Skin epidermis (tissue), 12 donors: ENCODE data around the gene DOCK4.

Experiments
- H3K27ac ChIP-seq, 21 experiments: fragments of 200-600 bp; sonication (generic) in 11 of 21; one replicate each; pipeline ENCODE4 v1.5.0; 2020; ENCODE audit warnings: mild to moderate bottlenecking in 3 of 21, inconsistent platforms in 2 of 21, moderate library complexity in 2 of 21
- H3K4me3 ChIP-seq, 7 experiments: fragments of 200-600 bp; sonication (generic) in 2 of 7; one replicate each; pipeline ENCODE4 v1.5.0; 2020; ENCODE audit warnings: inconsistent platforms in 2 of 7, mild to moderate bottlenecking in 2 of 7, moderate library complexity in 1 of 7

Gene DOCK4

GRCh38 chr7:111705807-111706206 lies 500.4 kb downstream of the DOCK4 start:
- no peak overlapping the region for H3K27ac ChIP-seq
- H3K4me3 ChIP-seq = no peak overlapping the region

- Histone ChIP-seq H3K4me3 (no peak overlapping the region), H3K27ac (no peak overlapping the region)
Observed at GRCh38 chr7:111697771-111698170, 508.4 kb downstream of the DOCK4 start.

- Histone ChIP-seq H3K27ac (no peak overlapping the region), H3K4me3 (no peak overlapping the region)
Observed at GRCh38 chr7:111694376-111694775, 511.8 kb downstream of the DOCK4 start.

DNA sequence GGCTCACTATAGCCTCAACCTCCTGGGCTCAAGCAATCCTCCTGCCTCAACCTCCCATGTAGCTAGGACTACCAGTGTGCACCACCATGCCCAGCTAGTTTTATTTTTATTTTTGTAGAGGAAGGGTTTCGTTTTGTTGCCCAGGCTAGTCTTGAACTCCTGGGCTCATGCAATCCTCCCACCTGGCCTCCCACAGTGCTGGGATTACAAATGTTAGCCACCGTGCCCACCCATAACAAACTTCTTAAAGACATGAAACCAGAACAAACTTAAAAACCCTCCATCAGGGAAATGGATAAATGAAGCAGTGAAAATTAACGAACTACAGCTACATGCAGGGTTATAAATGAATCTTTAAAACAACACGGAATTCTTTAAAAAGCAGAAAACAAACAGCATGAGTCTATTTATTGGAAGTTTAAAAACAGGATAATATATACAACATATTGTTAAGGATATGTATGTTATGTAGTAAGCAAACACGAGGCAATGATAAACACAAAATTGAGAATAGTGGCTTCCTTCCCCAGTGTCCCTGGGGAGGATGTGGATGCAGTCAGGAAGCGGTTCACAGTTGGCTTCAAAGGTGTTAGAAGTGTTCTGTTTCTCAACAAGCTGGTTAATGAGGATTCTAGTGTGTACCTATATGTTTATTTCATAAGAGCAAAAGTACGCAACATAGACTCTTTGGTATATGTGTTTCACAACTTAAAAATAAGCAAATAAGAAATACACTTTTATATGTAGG lies 515.7 kb downstream of the DOCK4 start:
- Histone ChIP-seq H3K4me3 (no peak overlapping the region), H3K27ac (no peak overlapping the region)

- H3K27ac ChIP-seq = no peak overlapping the region
- H3K4me3 ChIP-seq = no peak overlapping the region
Observed at GRCh38 chr7:111685349-111685748, 520.9 kb downstream of the DOCK4 start.

DNA sequence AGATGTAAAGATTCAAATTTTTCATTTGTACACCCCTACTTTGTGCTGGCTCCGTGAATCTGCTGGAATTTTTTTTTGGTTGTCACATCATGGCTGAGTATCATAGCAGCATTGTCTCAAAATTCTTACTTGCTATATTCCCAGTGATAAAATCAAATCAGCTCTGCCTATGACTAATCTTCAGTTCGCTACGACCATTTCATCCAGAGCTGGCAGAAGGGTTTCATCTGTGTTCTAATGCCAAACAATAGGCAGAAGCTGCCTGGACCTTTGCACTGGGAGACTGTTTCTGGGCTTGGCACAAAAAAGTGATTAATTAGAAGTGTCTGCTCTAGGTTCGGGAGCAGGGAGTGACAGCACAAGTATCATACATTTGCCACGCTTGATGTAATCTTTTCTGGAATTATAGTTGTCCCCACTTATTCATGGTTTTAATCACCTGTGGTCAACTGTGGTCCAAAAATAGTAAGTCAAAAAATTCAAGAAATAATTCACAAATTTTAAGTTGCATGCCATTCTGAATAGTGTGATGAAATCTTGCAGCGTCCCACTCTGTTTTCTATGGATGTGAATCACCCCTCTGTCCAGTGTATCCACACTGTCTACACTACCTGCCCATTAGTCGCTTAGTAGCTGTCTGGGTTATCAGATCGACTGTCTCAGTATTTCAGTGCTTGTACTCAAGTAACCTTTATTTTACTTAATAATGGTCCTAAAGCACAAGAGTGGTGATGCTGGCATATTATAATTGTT lies 523.4 kb downstream of the DOCK4 start:
- Histone ChIP-seq H3K4me3 (no peak overlapping the region), H3K27ac (no peak overlapping the region)

DNA sequence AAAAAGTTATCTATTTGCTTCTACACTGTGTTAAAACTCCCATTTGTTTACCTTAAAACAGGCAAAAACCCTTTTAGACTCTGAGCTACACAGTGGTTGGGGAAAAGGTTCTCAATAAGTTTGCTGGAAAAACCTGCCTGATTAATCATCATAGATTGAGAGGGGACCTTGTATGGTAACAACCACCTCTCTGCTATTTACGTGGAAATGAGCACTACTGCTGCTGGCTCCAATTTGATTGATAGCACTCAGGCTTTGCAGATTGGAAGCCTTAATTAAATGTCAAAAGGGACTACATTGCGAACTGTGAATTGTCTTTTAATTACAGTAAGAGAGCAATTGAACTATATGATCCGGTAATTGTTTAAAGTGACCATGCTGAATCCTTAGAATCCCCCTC lies 525.0 kb downstream of the DOCK4 start:
- no peak overlapping the region for H3K4me3 ChIP-seq
- H3K27ac ChIP-seq = no peak overlapping the region

GRCh38 chr7:111678986-111679385 lies 527.2 kb downstream of the DOCK4 start:
- no peak overlapping the region for H3K27ac ChIP-seq
- no peak overlapping the region for H3K4me3 ChIP-seq

- Histone ChIP-seq H3K4me3 (no peak overlapping the region), H3K27ac (no peak overlapping the region)
Observed at GRCh38 chr7:111678281-111678680, 527.9 kb downstream of the DOCK4 start.

DNA sequence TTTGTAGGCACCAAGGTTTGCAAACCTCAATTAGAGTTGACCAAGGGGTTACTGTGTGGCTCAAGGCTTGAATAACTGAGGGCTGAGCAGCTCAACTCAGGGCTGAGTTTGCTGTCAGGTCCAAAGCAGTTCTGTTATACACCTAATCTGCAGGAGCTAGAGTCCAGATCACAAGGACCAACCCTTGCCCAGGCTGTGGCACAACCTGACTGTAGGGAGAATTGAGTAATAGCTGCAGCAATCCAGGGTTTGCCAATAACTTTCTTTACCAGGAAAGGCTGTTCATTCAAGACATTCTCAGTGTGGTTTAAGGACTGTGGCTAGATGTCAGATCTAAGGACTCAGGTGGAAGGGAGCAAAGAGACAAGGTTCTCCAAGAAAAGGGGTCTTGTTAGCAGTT lies 528.4 kb downstream of the DOCK4 start:
- no peak overlapping the region for H3K27ac ChIP-seq
- no peak overlapping the region for H3K4me3 ChIP-seq

GRCh38 chr7:111676811-111677210 lies 529.4 kb downstream of the DOCK4 start:
- Histone ChIP-seq H3K27ac (no peak overlapping the region), H3K4me3 (no peak overlapping the region)
